K562 (cell line): ENCODE data around the gene MMP28. TPM values are rescaled to one million over a fixed set of nuclear protein-coding genes. Genes with fewer than 3 reads are reported as not detected.

Experiments
- BDP1 ChIP-seq: IDR thresholded peaks from 3 replicates; pipeline ENCODE4 v1.6.1; 2011; ENCODE audit not compliant: insufficient read length, insufficient read depth
- CHD4 ChIP-seq: fragments of 200-600 bp; sonication (generic); IDR thresholded peaks from 3 replicates; pipeline ENCODE4 v1.6.1; 2012; ENCODE audit warnings: low read depth, mild to moderate bottlenecking, mixed read lengths, low read length, inconsistent platforms; ENCODE audit not compliant: insufficient read depth, insufficient replicate concordance, poor library complexity, severe bottlenecking
- CREBBP ChIP-seq: IDR thresholded peaks from one replicate; pipeline ENCODE4 v1.6.1; 2012; ENCODE audit warnings: low read depth, mild to moderate bottlenecking, control low read depth, inconsistent platforms, low read length
- EZH2 ChIP-seq: IDR thresholded peaks from 2 replicates; pipeline ENCODE4 v1.6.1; 2012; ENCODE audit warnings: low read depth, mild to moderate bottlenecking, inconsistent platforms, low read length, borderline replicate concordance
- GATA2 ChIP-seq: sonication (generic); formaldehyde crosslinking; IDR thresholded peaks from 2 replicates; pipeline ENCODE4 v1.4.0; 2020; ENCODE audit warnings: mild to moderate bottlenecking, missing genetic modification reagents
- HCFC1 ChIP-seq: IDR thresholded peaks from 2 replicates; pipeline ENCODE4 v1.6.1; 2012; ENCODE audit warnings: low read depth, low read length, improper control_type of control experiment
- HDGF ChIP-seq: fragments of 450-650 bp; IDR thresholded peaks from 2 replicates; pipeline ENCODE4 v1.6.1; 2016
- KAT7 ChIP-seq: sonication (generic); formaldehyde crosslinking; IDR thresholded peaks from 2 replicates; pipeline ENCODE4 v1.8.0; 2022; ENCODE audit warnings: missing genetic modification reagents, mild to moderate bottlenecking, borderline replicate concordance
- MXI1 ChIP-seq: IDR thresholded peaks from 2 replicates; pipeline ENCODE4 v1.6.1; 2011; ENCODE audit warnings: low read depth, mild to moderate bottlenecking, improper control_type of control experiment, low read length
- NUFIP1 ChIP-seq: fragments of 450-650 bp; IDR thresholded peaks from 2 replicates; pipeline ENCODE4 v1.6.1; 2018; ENCODE audit not compliant: partially characterized antibody
- SMAD1 ChIP-seq: fragments of 150-350 bp; IDR thresholded peaks from 2 replicates; pipeline ENCODE4 v1.6.1; 2014; ENCODE audit warnings: low read length, low read depth; ENCODE audit not compliant: partially characterized antibody
- SP1 ChIP-seq: sonication (generic); formaldehyde crosslinking; IDR thresholded peaks from 2 replicates; pipeline ENCODE4 v1.8.1; 2022; ENCODE audit warnings: mild to moderate bottlenecking, missing genetic modification reagents
- STAT5B ChIP-seq: fragments of 250-450 bp; sonication (Bioruptor Pico); IDR thresholded peaks from 2 replicates; pipeline ENCODE4 v1.8.0; 2021; ENCODE audit warnings: mild to moderate bottlenecking, inconsistent platforms
- ZC3H11A ChIP-seq: IDR thresholded peaks from 2 replicates; pipeline ENCODE4 v1.6.1; 2012; ENCODE audit warnings: low read depth, low read length, improper control_type of control experiment
- polyA plus RNA-seq, 8 experiments: library from polyadenylated mRNA; depleted of rRNA in 4 of 8; stranded (reverse) in 5 of 8; unstranded in 3 of 8; fragments of >200 nt; fragmentation: Nextera tagmentation in 2 of 8; fragmentation: Illumina TruSeq in 1 of 8; extraction: Ambion mirVana in 2 of 8; extraction: Trizol in 1 of 8; gene quantifications; 2 replicates each; pipeline versions ENCODE4 v1.2.1 to v1.2.3, GENCODE V29; 2011 to 2014; ENCODE audit warnings: inconsistent platforms in 1 of 8, missing spikeins in 1 of 8
- total RNA-seq, 7 experiments: library from RNA; depleted of rRNA in 6 of 7; stranded (reverse); fragments of >200 nt in 6 of 7; fragmentation: Illumina TruSeq in 2 of 7; extraction: Trizol in 2 of 7; gene quantifications; 2 replicates each; pipeline versions ENCODE4 v1.2.1 to v1.2.3, GENCODE V29; 2011 to 2021; ENCODE audit warnings: low replicate concordance in 1 of 7
- TF ChIP-seq, protein P1 (sequence below): fragments of 250-450 bp; sonication (Bioruptor Pico); IDR thresholded peaks from 2 replicates; pipeline ENCODE4 v1.4.0; 2020; ENCODE audit warnings: mild to moderate bottlenecking, moderate library complexity
- TF ChIP-seq, protein P2 (sequence below), 2 experiments: fragments of 450-650 bp in 1 of 2; sonication (generic) in 1 of 2; formaldehyde crosslinking in 1 of 2; IDR thresholded peaks; 2 replicates each; pipeline versions ENCODE4 v1.7.1 to v1.9.0; 2016 to 2022; ENCODE audit warnings: inconsistent platforms in 1 of 2, mild to moderate bottlenecking in 1 of 2, missing genetic modification reagents in 1 of 2
- TF ChIP-seq, protein P3 (sequence below), 2 experiments: fragments of 250-450 bp in 1 of 2; fragments of 450-650 bp in 1 of 2; sonication (Bioruptor Pico) in 1 of 2; IDR thresholded peaks; 2 replicates each; pipeline versions ENCODE4 v1.6.1 to v1.8.0; 2016 to 2021; ENCODE audit warnings: mild to moderate bottlenecking in 2 of 2, moderate library complexity in 2 of 2, missing compliant biosample characterization in 1 of 2, missing genetic modification characterization in 1 of 2

Gene MMP28
- total and polyA plus RNA-seq, 9 of the 15 experiments (the other 6 are each of a cell fraction or from before 2014, with no cell fraction given): not detected

DNA sequence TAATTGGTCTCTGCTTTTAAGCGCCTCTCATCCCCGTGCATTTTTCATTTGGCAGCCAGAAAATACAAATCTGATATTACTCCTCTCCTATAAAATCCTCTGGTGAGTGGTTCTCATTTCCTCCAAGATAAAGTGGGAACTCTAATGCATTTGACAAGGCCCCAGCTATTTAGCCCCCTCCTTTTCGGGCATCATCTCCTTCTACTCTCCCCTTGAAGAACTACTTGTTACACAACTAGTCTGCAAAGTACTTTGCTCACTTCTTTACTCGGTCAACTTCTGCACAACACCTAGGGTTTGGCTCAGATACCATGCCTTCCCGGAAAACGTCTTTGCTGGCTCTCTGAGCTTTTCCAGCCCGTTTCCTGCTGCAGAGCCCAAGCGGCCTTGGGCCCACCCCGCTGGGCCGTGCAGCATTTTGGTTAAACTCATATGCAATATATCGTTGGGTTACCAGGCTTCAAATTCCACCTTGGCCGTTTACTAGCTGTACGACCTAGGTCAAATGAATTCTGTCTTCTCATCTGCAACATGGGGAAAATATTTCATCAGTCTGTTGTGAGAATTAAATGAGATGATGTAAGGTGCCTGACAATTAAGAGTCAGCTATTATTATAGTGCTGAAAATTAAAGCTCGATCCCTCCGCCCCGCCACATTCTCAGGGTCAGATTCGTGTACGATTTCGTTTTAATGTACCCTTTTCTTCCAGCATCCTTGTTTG is 13.0 kb upstream of the MMP28 start (continued):
- TF ChIP-seq, protein P1, sequence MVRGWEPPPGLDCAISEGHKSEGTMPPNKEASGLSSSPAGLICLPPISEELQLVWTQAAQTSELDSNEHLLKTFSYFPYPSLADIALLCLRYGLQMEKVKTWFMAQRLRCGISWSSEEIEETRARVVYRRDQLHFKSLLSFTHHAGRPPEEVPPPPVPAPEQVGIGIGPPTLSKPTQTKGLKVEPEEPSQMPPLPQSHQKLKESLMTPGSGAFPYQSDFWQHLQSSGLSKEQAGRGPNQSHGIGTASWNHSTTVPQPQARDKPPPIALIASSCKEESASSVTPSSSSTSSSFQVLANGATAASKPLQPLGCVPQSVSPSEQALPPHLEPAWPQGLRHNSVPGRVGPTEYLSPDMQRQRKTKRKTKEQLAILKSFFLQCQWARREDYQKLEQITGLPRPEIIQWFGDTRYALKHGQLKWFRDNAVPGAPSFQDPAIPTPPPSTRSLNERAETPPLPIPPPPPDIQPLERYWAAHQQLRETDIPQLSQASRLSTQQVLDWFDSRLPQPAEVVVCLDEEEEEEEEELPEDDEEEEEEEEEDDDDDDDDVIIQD (CRISPR knock-in tag): 0 out of 2 replicates have a peak, but pooled peaks have one; percentile 30
- TF ChIP-seq, protein P2, sequence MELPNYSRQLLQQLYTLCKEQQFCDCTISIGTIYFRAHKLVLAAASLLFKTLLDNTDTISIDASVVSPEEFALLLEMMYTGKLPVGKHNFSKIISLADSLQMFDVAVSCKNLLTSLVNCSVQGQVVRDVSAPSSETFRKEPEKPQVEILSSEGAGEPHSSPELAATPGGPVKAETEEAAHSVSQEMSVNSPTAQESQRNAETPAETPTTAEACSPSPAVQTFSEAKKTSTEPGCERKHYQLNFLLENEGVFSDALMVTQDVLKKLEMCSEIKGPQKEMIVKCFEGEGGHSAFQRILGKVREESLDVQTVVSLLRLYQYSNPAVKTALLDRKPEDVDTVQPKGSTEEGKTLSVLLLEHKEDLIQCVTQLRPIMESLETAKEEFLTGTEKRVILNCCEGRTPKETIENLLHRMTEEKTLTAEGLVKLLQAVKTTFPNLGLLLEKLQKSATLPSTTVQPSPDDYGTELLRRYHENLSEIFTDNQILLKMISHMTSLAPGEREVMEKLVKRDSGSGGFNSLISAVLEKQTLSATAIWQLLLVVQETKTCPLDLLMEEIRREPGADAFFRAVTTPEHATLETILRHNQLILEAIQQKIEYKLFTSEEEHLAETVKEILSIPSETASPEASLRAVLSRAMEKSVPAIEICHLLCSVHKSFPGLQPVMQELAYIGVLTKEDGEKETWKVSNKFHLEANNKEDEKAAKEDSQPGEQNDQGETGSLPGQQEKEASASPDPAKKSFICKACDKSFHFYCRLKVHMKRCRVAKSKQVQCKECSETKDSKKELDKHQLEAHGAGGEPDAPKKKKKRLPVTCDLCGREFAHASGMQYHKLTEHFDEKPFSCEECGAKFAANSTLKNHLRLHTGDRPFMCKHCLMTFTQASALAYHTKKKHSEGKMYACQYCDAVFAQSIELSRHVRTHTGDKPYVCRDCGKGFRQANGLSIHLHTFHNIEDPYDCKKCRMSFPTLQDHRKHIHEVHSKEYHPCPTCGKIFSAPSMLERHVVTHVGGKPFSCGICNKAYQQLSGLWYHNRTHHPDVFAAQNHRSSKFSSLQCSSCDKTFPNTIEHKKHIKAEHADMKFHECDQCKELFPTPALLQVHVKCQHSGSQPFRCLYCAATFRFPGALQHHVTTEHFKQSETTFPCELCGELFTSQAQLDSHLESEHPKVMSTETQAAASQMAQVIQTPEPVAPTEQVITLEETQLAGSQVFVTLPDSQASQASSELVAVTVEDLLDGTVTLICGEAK (IDR thresholded peaks at IDR 0.05): no peak
- TF ChIP-seq, protein P2 (CRISPR knock-in tag; IDR thresholded peaks at IDR 0.05): no peak
- TF ChIP-seq NUFIP1 (no peak), SMAD1 (no peak), MXI1 (no peak), CHD4 (no peak), SP1 (CRISPR knock-in tag) (peak; percentile 3; the same call in 1 of the 2 replicates), STAT5B (no peak), HCFC1 (no peak), GATA2 (no peak), CREBBP (no peak), EZH2 (no peak), KAT7 (CRISPR knock-in tag) (no peak), HDGF (no peak), BDP1 (no peak), ZC3H11A (no peak)
- TF ChIP-seq, protein P3, sequence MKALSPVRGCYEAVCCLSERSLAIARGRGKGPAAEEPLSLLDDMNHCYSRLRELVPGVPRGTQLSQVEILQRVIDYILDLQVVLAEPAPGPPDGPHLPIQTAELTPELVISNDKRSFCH (CRISPR knock-in tag; IDR thresholded peaks at IDR 0.05): no peak
- TF ChIP-seq, protein P3 (tag; IDR thresholded peaks at IDR 0.05): no peak
